GM12891 (cell line): ENCODE data around the gene GMDS.

ENCODE experiments used
- DNase-seq: peaks from one replicate; pipeline ENCODE4 v3.0.0; 2011; ENCODE audit warnings: low spot score; ENCODE audit not compliant: insufficient read length
- FAIRE-seq: peaks from 2 replicates; lab custom pipeline; 2011; peaks lifted over from hg19 to GRCh38; lab: Jason Lieb, UNC
- PAX5 ChIP-seq: IDR thresholded peaks from 2 replicates; pipeline ENCODE4 v1.6.1; 2011; ENCODE audit warnings: low read length, moderate library complexity, mild to moderate bottlenecking; ENCODE audit not compliant: insufficient read depth, severe bottlenecking
- POLR2A ChIP-seq: IDR thresholded peaks from 2 replicates; pipeline ENCODE4 v1.6.1; 2011; ENCODE audit warnings: low read depth, low read length, control low read depth
- POLR2AphosphoS5 ChIP-seq: IDR thresholded peaks from 2 replicates; pipeline ENCODE4 v1.6.1; 2011; ENCODE audit warnings: low read depth, low read length, control low read depth
- POU2F2 ChIP-seq: IDR thresholded peaks from 2 replicates; pipeline ENCODE4 v1.6.1; 2011; ENCODE audit warnings: low read depth, mild to moderate bottlenecking, control low read depth, low read length, moderate library complexity
- SPI1 ChIP-seq: IDR thresholded peaks from 2 replicates; pipeline ENCODE4 v1.6.1; 2011; ENCODE audit warnings: low read depth, low read length, control low read depth
- TAF1 ChIP-seq: IDR thresholded peaks from 2 replicates; pipeline ENCODE4 v1.6.1; 2011; ENCODE audit warnings: low read depth, low read length, control low read depth

The GMDS gene

GRCh38 chr6:1605004-1605892, 640.2 kb downstream of the GMDS start:
- FAIRE-seq (no peak), DNase-seq (no peak)
- TF ChIP-seq POLR2AphosphoS5 (no peak), SPI1 (no peak), PAX5 (no peak), TAF1 (no peak), POLR2A (no peak), POU2F2 (no peak)

GRCh38 chr6:1604158-1605003, 641.0 kb downstream of the GMDS start:
- DNase-seq (peak; percentile 86), FAIRE-seq (peak; percentile 75)
- TF ChIP-seq POLR2A (no peak), POLR2AphosphoS5 (no peak), PAX5 (no peak), SPI1 (no peak)

GRCh38 chr6:1603708-1604107, 641.7 kb downstream of the GMDS start:
- DNase-seq (no peak), FAIRE-seq (no peak)
- TF ChIP-seq POLR2AphosphoS5 = no peak
- TF ChIP-seq PAX5 = no peak
- TF ChIP-seq SPI1 = no peak
- TF ChIP-seq POLR2A = no peak
- no peak for TF ChIP-seq POU2F2
- TF ChIP-seq TAF1 = no peak

- FAIRE-seq (no peak), DNase-seq (no peak)
- no peak for TF ChIP-seq POLR2A
- TF ChIP-seq POLR2AphosphoS5 = no peak
- TF ChIP-seq TAF1 = no peak
- no peak for TF ChIP-seq POU2F2
- TF ChIP-seq SPI1 = no peak
- TF ChIP-seq PAX5 = no peak
Measured at GRCh38 chr6:1602049-1602713, 643.2 kb downstream of the GMDS start.

- DNase-seq = no peak
- TF ChIP-seq POU2F2 (no peak), SPI1 (no peak), PAX5 (no peak), POLR2A (no peak), TAF1 (no peak), POLR2AphosphoS5 (no peak)
- no peak for FAIRE-seq
Measured at GRCh38 chr6:1601158-1602048, 644.0 kb downstream of the GMDS start.

GRCh38 chr6:1600764-1601157, 644.6 kb downstream of the GMDS start:
- FAIRE-seq (no peak), DNase-seq (no peak)
- TF ChIP-seq SPI1 (no peak), TAF1 (no peak), POLR2A (no peak), POU2F2 (no peak), PAX5 (no peak), POLR2AphosphoS5 (no peak)

- no peak for TF ChIP-seq TAF1
- no peak for TF ChIP-seq SPI1
- no peak for TF ChIP-seq POU2F2
- TF ChIP-seq POLR2A = no peak
- TF ChIP-seq PAX5 = no peak
- TF ChIP-seq POLR2AphosphoS5 = no peak
- DNase-seq = no peak
- FAIRE-seq = no peak
Measured at GRCh38 chr6:1600063-1600763, 645.2 kb downstream of the GMDS start.

- FAIRE-seq (no peak), DNase-seq (no peak)
- no peak for TF ChIP-seq SPI1
- TF ChIP-seq POLR2AphosphoS5 = no peak
- TF ChIP-seq TAF1 = no peak
- no peak for TF ChIP-seq POLR2A
- TF ChIP-seq PAX5 = no peak
- no peak for TF ChIP-seq POU2F2
Measured at GRCh38 chr6:1599469-1599868, 645.9 kb downstream of the GMDS start.
